Lung (tissue), 12 donors: Measurements from ENCODE around the gene CORO7. TPM values are rescaled to one million over a fixed set of nuclear protein-coding genes. Genes with fewer than 3 reads are reported as not detected.

Source experiments
- ATAC-seq: fragments of 200-7000 bp; cut with Tn5 transposase; one replicate; pipeline ENCODE4 v1.9.1; 2020; ENCODE audit warnings: moderate number of reproducible peaks; ENCODE audit not compliant: insufficient read depth, low FRiP score
- DNase-seq, 3 donors: peaks; one replicate each; pipeline ENCODE4 v3.0.0-alpha.2; 2013 to 2017
- H3K27ac ChIP-seq, 2 donors: one replicate each; pipeline ENCODE4 v1.5.1; 2013; ENCODE audit warnings: mild to moderate bottlenecking in 2 of 2, moderate library complexity in 2 of 2, control low read depth in 1 of 2, inconsistent platforms in 1 of 2, low read depth in 1 of 2, low read length in 1 of 2
- H3K27me3 ChIP-seq, 3 donors: one replicate each; pipeline ENCODE4 v1.5.1; 2013; ENCODE audit warnings: low read length in 2 of 3; ENCODE audit not compliant: control insufficient read depth in 3 of 3, insufficient read depth in 3 of 3
- H3K36me3 ChIP-seq, 4 donors: one replicate each; pipeline ENCODE4 v1.5.1; 2013; ENCODE audit warnings: low read length in 4 of 4, mild to moderate bottlenecking in 1 of 4, moderate library complexity in 1 of 4; ENCODE audit not compliant: control insufficient read depth in 4 of 4, insufficient read depth in 4 of 4
- H3K4me1 ChIP-seq, 5 donors: one replicate each; pipeline ENCODE4 v1.5.1; 2013; ENCODE audit warnings: low read length in 5 of 5, mild to moderate bottlenecking in 2 of 5, moderate library complexity in 1 of 5; ENCODE audit not compliant: control insufficient read depth in 5 of 5, insufficient read depth in 5 of 5
- H3K4me3 ChIP-seq: one replicate; pipeline ENCODE4 v1.5.1; 2013; ENCODE audit warnings: mild to moderate bottlenecking, control low read depth, moderate library complexity
- H3K9ac ChIP-seq, 2 donors: one replicate each; pipeline ENCODE4 v1.5.1; 2013; ENCODE audit warnings: low read length in 2 of 2, control low read depth in 1 of 2; ENCODE audit not compliant: insufficient read depth in 1 of 2
- H3K9me3 ChIP-seq, 4 donors: one replicate each; pipeline ENCODE4 v1.5.1; 2013; ENCODE audit warnings: low read length in 3 of 4, mild to moderate bottlenecking in 1 of 4, moderate library complexity in 1 of 4; ENCODE audit not compliant: control insufficient read depth in 4 of 4, insufficient read depth in 3 of 4
- CTCF ChIP-seq: IDR thresholded peaks from 2 replicates; pipeline ENCODE4 v1.5.1; 2012; ENCODE audit warnings: mild to moderate bottlenecking; ENCODE audit errors: control extremely low read depth, extremely low read depth
- WGBS, 2 donors: extraction: QIAGEN DNeasy Blood & Tissue Kit; methylation state at CpG; one replicate each; pipeline ENCODE4 v1.1.7; 2013; 5-methylcytosine and 5-hydroxymethylcytosine counted together
- polyA plus RNA-seq, 2 donors: library from polyadenylated mRNA; stranded (reverse); fragments of 200-250 nt; gene quantifications; one replicate each; pipeline ENCODE4 v1.2.1, GENCODE V29; 2013
- total RNA-seq, 2 donors: library from RNA; depleted of rRNA in 1 of 2; stranded (reverse); fragments of >200 nt in 1 of 2; gene quantifications; one replicate each; pipeline ENCODE4 v1.2.1, GENCODE V29; 2014 to 2021
- donor health status: control.
- donor health status: control.
- donor health status: Bipolar disorder and iron deficiency.
- donor health status: healthy.
- donor health status: DM: yes; HTN: yes; CAD: no.

The CORO7 gene
- total and polyA plus RNA-seq, 4 donors, result 27.8 to 86.2 (median 46.1) TPM

- H3K27ac ChIP-seq, result no peak overlapping the region
- TF ChIP-seq CTCF, result no peak
- H3K27me3 ChIP-seq, result no peaks in the 10 kb centered on the region
- no peak overlapping the region for H3K4me3 ChIP-seq
- peaks cover 0 to 12% (median 0%) of the 10 kb centered on the region in 5 donors for H3K4me1 ChIP-seq
- ATAC-seq (no peak), DNase-seq (no peak)
- peaks cover 0 to 20% (median 0%) of the 10 kb centered on the region in 4 donors for H3K36me3 ChIP-seq
- H3K9ac ChIP-seq, result no peak overlapping the region
- 84% methylated on average over 4 of the region's 4 CpGs for WGBS, 2 donors
- H3K9me3 ChIP-seq, result no peaks in the 10 kb centered on the region
These were observed 62.7 kb downstream of the CORO7 start for GRCh38 chr16:4353675-4354074.

- Histone ChIP-seq H3K9ac (no peak overlapping the region), H3K4me1 (peaks cover 0 to 12% (median 0%) of the 10 kb centered on the region in 5 donors), H3K27ac (no peak overlapping the region), H3K36me3 (peaks cover 0 to 15% (median 0%) of the 10 kb centered on the region in 4 donors), H3K9me3 (no peaks in the 10 kb centered on the region), H3K4me3 (no peak overlapping the region), H3K27me3 (no peaks in the 10 kb centered on the region)
- WGBS, 2 donors, result 80% methylated on average over 5 of the region's 5 CpGs
- ATAC-seq, result no peak
- no peak for TF ChIP-seq CTCF
- DNase-seq, result no peak
These were observed 63.6 kb downstream of the CORO7 start for GRCh38 chr16:4352843-4353242.

GRCh38 chr16:4351880-4352279 lies 64.5 kb downstream of the CORO7 start:
- ATAC-seq (no peak), DNase-seq (no peak)
- no peak overlapping the region for H3K9ac ChIP-seq
- no peak overlapping the region for H3K4me3 ChIP-seq
- no peaks in the 10 kb centered on the region for H3K27me3 ChIP-seq
- H3K4me1 ChIP-seq, result peaks cover 0 to 12% (median 0%) of the 10 kb centered on the region in 5 donors
- TF ChIP-seq CTCF, result no peak
- no peaks in the 10 kb centered on the region for H3K9me3 ChIP-seq
- 80 to 82% methylated on average over 7 of the region's 7 CpGs for WGBS, 2 donors
- H3K36me3 ChIP-seq, result peaks cover 0 to 12% (median 0%) of the 10 kb centered on the region in 4 donors
- H3K27ac ChIP-seq, result no peak overlapping the region
